ENCODE data around the gene MCUB. TPM values are rescaled to one million over a fixed set of nuclear protein-coding genes. Genes with fewer than 3 reads are reported as not detected.
A peak's percentile ranks its signal among the peaks of the same experiment; 100 is the strongest.

MCUB gene
- polyA plus RNA-seq, 1 donor from 2014 or later: 3.9 TPM

- Histone ChIP-seq H4K20me1 (ENCODE audit: insufficient read depth) (no peaks in the 10 kb centered on the region), H3K9ac (ENCODE audit: low read length) (no peak overlapping the region), H3K9me3 (ENCODE audit: low read length) (no peaks in the 10 kb centered on the region), H3K9me2 (ENCODE audit: insufficient read depth, low read length) (no peaks in the 10 kb centered on the region), H3K27me3 (ENCODE audit: insufficient read depth, low read depth, low read length) (peaks cover 8% of the 10 kb centered on the region), H3K79me2 (replicated peaks; ENCODE audit: insufficient read depth, low read length) (no peaks in the 10 kb centered on the region), H3F3A (ENCODE audit: insufficient read depth, low read length, poor library complexity, severe bottlenecking) (no peaks in the 10 kb centered on the region), H3K4me3 (ENCODE audit: low read length) (peak overlapping the region; percentile 5), H3K4me2 (ENCODE audit: low read length) (no peak overlapping the region), H3K36me3 (ENCODE audit: insufficient read depth, low read length) (no peaks in the 10 kb centered on the region), H2AFZ (ENCODE audit: low read depth, low read length) (no peak overlapping the region), H3K27ac (ENCODE audit: low read length) (no peak overlapping the region)
- peak; percentile 40 for TF ChIP-seq POLR2AphosphoS5 (IDR thresholded peaks at IDR 0.05)
- TF ChIP-seq SMC3 (conservative IDR thresholded peaks at IDR 0.05; ENCODE audit: poor library complexity): no peak
- TF ChIP-seq RAD21 (conservative IDR thresholded peaks at IDR 0.05): no peak
- TF ChIP-seq REST (IDR thresholded peaks at IDR 0.05; ENCODE audit: borderline replicate concordance): peak; percentile 17
- TF ChIP-seq EP300 (conservative IDR thresholded peaks at IDR 0.05; ENCODE audit: poor library complexity, severe bottlenecking): no peak
- peak; percentile 47 for TF ChIP-seq MXI1 (conservative IDR thresholded peaks at IDR 0.05; ENCODE audit: poor library complexity, severe bottlenecking)
- TF ChIP-seq CTCF (IDR thresholded peaks at IDR 0.05; ENCODE audit: poor library complexity, severe bottlenecking): no peak
These were observed 2.6 kb downstream of the MCUB start for GRCh38 chr4:109562457-109563239.

- Histone ChIP-seq H3F3A (ENCODE audit: insufficient read depth, low read length, poor library complexity, severe bottlenecking) (no peaks in the 10 kb centered on the region), H3K27me3 (ENCODE audit: insufficient read depth, low read depth, low read length) (no peaks in the 10 kb centered on the region), H3K4me3 (ENCODE audit: low read length) (no peak overlapping the region), H2AFZ (ENCODE audit: low read depth, low read length) (no peak overlapping the region), H3K4me2 (ENCODE audit: low read length) (no peak overlapping the region), H3K9ac (ENCODE audit: low read length) (no peak overlapping the region), H3K9me3 (ENCODE audit: low read length) (no peaks in the 10 kb centered on the region), H3K9me2 (ENCODE audit: insufficient read depth, low read length) (no peaks in the 10 kb centered on the region), H3K27ac (ENCODE audit: low read length) (no peak overlapping the region), H3K79me2 (replicated peaks; ENCODE audit: insufficient read depth, low read length) (no peaks in the 10 kb centered on the region), H3K36me3 (ENCODE audit: insufficient read depth, low read length) (no peaks in the 10 kb centered on the region), H4K20me1 (ENCODE audit: insufficient read depth) (no peaks in the 10 kb centered on the region)
- TF ChIP-seq CTCF (IDR thresholded peaks at IDR 0.05; ENCODE audit: poor library complexity, severe bottlenecking) (no peak), RAD21 (conservative IDR thresholded peaks at IDR 0.05) (no peak), POLR2AphosphoS5 (IDR thresholded peaks at IDR 0.05) (no peak), MXI1 (conservative IDR thresholded peaks at IDR 0.05; ENCODE audit: poor library complexity, severe bottlenecking) (no peak), SMC3 (conservative IDR thresholded peaks at IDR 0.05; ENCODE audit: poor library complexity) (no peak), EP300 (conservative IDR thresholded peaks at IDR 0.05; ENCODE audit: poor library complexity, severe bottlenecking) (no peak), REST (IDR thresholded peaks at IDR 0.05; ENCODE audit: borderline replicate concordance) (no peak), TAF1 (IDR thresholded peaks at IDR 0.05; ENCODE audit: low read depth) (no peak), EZH2 (IDR thresholded peaks at IDR 0.05; ENCODE audit: borderline replicate concordance, insufficient read depth, low read length, poor library complexity, severe bottlenecking) (no peak)
These were observed 11.4 kb downstream of the MCUB start for GRCh38 chr4:109571494-109571893.

All from neural cell (in vitro differentiated cells).